BJ (cell line): ENCODE data around the gene PIGN. TPM values are rescaled to one million over a fixed set of nuclear protein-coding genes. Genes with fewer than 3 reads are reported as not detected.

Experiments used
- CTCF ChIA-PET: fragments of 350-600 bp; formaldehyde crosslinking; extraction: SDS; loops from one replicate; lab custom pipeline; 2021; ENCODE audit warnings: antibody characterized with exemption, inconsistent platforms; lab: Yijun Ruan, JAX
- POLR2A ChIA-PET: fragments of 300-600 bp; sonication (Branson Sonifier 250); formaldehyde crosslinking; extraction: SDS; loops from one replicate; lab custom pipeline; 2021; ENCODE audit warnings: antibody characterized with exemption; lab: Charles Lee
- DNase-seq: peaks from one replicate; pipeline ENCODE4 v3.0.0-alpha.2; 2011; ENCODE audit warnings: low read depth
- H3K27me3 ChIP-seq: 2 replicates; pipeline ENCODE4 v1.6.0; 2011; ENCODE audit warnings: low read length; ENCODE audit not compliant: control insufficient read depth, insufficient read depth
- H3K36me3 ChIP-seq: 2 replicates; pipeline ENCODE4 v1.5.1; 2011; ENCODE audit warnings: low read length; ENCODE audit not compliant: control insufficient read depth, insufficient read depth
- H3K4me3 ChIP-seq: 2 replicates; pipeline ENCODE4 v1.5.1; 2011; ENCODE audit warnings: low read depth, mild to moderate bottlenecking, control low read depth, low read length
- polyA plus RNA-seq: library from polyadenylated mRNA; depleted of rRNA; stranded (reverse); fragments of >200 nt; gene quantifications from 2 replicates; pipeline ENCODE4 v1.2.3, GENCODE V29; 2011
- TF ChIP-seq, protein P1 (sequence below): IDR thresholded peaks from 2 replicates; pipeline ENCODE4 v1.5.1; 2011; ENCODE audit warnings: low read depth, mild to moderate bottlenecking, control low read depth, inconsistent platforms, low read length, moderate library complexity; ENCODE audit not compliant: insufficient read depth

Gene PIGN
- polyA plus RNA-seq, 1 experiment: 12.0 TPM

DNA sequence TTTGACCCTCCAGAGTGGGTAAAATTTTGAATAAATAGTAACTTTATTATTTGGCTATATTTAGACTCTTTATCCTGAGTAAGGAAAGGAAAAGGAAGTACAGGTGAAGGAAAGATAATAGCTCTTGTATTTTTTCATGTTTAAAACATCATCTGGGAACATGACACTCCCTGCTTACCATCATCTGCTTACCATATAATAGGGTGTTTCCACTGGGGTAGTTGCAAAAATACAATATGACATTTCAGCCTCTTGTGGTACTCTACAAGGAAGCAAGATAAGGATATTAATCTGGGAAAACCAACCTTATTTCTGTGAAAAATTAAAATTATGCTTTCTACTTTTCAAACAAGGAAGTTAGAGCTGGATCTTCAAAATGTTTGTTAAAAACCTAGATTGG is 10.1 kb upstream of the PIGN start:
- ChIA-PET CTCF (no interaction called here), POLR2A (no interaction called here)
- TF ChIP-seq, protein P1, sequence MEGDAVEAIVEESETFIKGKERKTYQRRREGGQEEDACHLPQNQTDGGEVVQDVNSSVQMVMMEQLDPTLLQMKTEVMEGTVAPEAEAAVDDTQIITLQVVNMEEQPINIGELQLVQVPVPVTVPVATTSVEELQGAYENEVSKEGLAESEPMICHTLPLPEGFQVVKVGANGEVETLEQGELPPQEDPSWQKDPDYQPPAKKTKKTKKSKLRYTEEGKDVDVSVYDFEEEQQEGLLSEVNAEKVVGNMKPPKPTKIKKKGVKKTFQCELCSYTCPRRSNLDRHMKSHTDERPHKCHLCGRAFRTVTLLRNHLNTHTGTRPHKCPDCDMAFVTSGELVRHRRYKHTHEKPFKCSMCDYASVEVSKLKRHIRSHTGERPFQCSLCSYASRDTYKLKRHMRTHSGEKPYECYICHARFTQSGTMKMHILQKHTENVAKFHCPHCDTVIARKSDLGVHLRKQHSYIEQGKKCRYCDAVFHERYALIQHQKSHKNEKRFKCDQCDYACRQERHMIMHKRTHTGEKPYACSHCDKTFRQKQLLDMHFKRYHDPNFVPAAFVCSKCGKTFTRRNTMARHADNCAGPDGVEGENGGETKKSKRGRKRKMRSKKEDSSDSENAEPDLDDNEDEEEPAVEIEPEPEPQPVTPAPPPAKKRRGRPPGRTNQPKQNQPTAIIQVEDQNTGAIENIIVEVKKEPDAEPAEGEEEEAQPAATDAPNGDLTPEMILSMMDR: no peak
- Histone ChIP-seq H3K36me3 (no peaks in the 10 kb centered on the region), H3K27me3 (no peaks in the 10 kb centered on the region), H3K4me3 (no peak overlapping the region)
- no peak for DNase-seq

DNA sequence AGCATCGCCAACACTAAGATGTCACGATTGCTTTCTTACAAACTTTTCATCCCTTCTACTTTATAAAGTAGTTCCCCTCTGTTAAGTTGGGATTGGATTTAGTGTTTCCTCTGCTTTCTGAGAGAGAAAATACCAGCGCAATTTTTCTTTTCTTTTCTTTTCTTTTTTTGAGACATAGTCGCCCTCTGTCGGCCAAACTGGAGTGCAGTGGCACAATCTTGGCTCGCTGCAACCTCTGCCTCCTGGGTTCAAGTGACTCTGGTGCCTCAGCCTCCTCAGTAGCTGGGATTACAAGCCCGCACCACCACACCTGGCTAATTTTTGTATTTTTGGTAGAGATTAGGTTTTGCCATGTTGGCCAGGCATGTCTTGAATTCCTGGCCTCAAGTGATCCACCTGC is 9.2 kb upstream of the PIGN start:
- POLR2A ChIA-PET: no interaction called here
- no peak overlapping the region for H3K4me3 ChIP-seq
- CTCF ChIA-PET: no interaction called here

DNA sequence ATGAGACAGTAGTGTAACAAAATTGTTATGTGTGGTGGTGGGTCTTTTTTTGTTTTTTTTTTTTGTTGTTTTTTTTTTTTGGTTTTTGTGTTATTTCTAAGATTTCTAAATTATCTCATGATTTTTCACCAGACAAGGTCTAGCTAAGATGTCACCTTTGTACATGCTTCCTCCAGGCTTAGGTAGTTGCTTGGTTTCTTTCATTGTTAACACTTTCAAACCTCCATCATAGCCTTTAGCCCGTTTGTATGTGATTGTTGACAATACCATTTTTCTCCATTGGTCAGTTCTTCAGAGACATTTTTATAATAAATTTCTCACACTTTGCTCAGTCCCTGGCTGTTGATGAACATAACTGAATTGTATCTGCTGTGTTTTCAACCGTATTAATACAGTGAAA is 2.4 kb upstream of the PIGN start:
- POLR2A ChIA-PET: no interaction called here
- Histone ChIP-seq H3K36me3 (no peaks in the 10 kb centered on the region), H3K4me3 (peak overlapping the region; percentile 82), H3K27me3 (no peaks in the 10 kb centered on the region)
- CTCF ChIA-PET: interaction anchor here (0.9 kb wide), 1 partner anchor 791 kb away, joined by 3 read pairs; no protein-coding TSS in a partner anchor
- TF ChIP-seq, protein P1: no peak
- DNase-seq: no peak

More for the DNA sequence above, 9.2 kb upstream of the PIGN start:
- Histone ChIP-seq H3K27me3 (no peaks in the 10 kb centered on the region), H3K36me3 (no peaks in the 10 kb centered on the region)
- DNase-seq: no peak
- TF ChIP-seq, protein P1: no peak

DNA sequence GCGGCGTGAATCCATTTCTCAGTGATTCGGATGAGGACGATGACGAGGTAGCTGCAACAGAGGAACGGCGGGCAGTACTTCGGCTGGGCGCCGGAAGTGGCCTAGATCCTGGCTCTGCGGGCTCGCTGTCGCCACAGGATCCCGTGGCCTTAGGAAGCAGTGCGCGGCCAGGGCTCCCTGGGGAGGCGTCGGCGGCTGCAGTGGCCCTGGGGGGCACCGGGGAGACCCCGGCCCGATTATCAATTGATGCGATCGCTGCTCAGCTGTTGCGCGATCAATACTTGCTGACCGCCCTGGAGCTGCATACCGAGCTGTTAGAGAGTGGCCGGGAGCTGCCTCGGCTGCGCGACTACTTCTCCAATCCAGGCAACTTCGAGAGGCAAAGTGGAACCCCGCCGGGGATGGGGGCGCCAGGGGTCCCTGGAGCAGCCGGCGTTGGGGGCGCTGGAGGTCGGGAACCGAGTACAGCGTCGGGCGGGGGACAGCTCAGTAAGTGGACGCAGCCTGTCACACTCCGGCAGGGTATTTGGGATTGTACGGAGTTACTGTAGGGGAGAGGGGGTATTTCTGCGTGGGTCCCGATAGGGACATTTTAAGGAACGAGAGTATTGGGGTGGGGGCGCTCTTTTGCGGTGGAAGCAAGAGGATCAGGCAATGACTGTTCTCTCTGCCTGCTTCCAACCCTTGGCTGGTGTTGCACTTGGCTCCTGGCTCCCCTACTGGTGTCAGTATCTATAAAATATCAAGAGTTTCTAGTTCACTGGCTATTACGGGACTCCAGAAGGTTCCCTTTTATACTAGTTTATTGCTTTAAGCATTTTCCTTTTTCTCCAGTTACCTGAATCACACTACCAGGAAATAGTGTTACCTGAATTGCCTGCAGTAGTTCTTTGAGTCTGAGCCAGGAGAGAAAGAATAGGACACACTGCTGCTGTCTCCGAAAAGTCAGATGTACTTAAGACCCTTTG is 971 bp upstream of the PIGN start:
- CTCF ChIA-PET: interaction anchor here (1.2 to 1.5 kb wide), 3 partner anchors 24 to 398 kb away, joined by 3 to 6 read pairs (median 5); no protein-coding TSS in a partner anchor
- H3K27me3 ChIP-seq: no peaks in the 10 kb centered on the region
- no peak for DNase-seq
- TF ChIP-seq, protein P1: 0 out of 2 replicates have a peak, but pooled peaks have one; percentile 25
- peak overlapping the region; percentile 82 for H3K4me3 ChIP-seq
- POLR2A ChIA-PET: no interaction called here
- no peaks in the 10 kb centered on the region for H3K36me3 ChIP-seq

DNA sequence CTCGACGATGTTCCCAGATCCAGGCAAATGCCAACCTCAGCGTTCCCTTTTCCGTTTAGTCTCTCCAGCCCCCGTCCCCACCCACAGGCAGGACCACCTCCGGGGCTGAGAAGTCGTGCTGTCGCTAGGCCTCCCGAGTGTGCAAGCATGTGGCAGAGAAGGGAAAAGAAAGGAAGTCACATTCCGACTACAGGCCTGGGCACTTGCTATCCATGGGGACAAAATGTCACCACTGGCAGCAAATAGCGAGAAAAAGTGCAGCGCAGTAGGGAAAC is 420 bp downstream of the PIGN start:
- no peaks in the 10 kb centered on the region for H3K36me3 ChIP-seq
- TF ChIP-seq, protein P1: no peak
- POLR2A ChIA-PET: interaction anchor here (0.6 kb wide), 2 partner anchors 9 to 337 kb away, joined by 4 to 11 read pairs; partner anchors contain the start of gene ZCCHC2
- CTCF ChIA-PET: interaction anchor here (1.4 to 1.5 kb wide), 2 partner anchors 63 to 399 kb away, joined by 5 to 6 read pairs; no protein-coding TSS in a partner anchor
- no peak for DNase-seq
- H3K4me3 ChIP-seq: peak overlapping the region; percentile 82
- no peaks in the 10 kb centered on the region for H3K27me3 ChIP-seq
